GM18499 (cell line): ENCODE data around the gene LRRC37A2.
"Not testable (repeated sequence)": the region's sequence is repeated elsewhere in the genome, so short reads cannot be mapped to it uniquely, and the experiment has no call there.

ENCODE experiments used
- ATAC-seq: cut with Tn5 transposase; IDR thresholded peaks from one replicate; pipeline ENCODE4 v1.9.1; 2021; ENCODE audit warnings: moderate number of reproducible peaks; ENCODE audit not compliant: insufficient read depth, unreplicated experiment

The LRRC37A2 gene

DNA sequence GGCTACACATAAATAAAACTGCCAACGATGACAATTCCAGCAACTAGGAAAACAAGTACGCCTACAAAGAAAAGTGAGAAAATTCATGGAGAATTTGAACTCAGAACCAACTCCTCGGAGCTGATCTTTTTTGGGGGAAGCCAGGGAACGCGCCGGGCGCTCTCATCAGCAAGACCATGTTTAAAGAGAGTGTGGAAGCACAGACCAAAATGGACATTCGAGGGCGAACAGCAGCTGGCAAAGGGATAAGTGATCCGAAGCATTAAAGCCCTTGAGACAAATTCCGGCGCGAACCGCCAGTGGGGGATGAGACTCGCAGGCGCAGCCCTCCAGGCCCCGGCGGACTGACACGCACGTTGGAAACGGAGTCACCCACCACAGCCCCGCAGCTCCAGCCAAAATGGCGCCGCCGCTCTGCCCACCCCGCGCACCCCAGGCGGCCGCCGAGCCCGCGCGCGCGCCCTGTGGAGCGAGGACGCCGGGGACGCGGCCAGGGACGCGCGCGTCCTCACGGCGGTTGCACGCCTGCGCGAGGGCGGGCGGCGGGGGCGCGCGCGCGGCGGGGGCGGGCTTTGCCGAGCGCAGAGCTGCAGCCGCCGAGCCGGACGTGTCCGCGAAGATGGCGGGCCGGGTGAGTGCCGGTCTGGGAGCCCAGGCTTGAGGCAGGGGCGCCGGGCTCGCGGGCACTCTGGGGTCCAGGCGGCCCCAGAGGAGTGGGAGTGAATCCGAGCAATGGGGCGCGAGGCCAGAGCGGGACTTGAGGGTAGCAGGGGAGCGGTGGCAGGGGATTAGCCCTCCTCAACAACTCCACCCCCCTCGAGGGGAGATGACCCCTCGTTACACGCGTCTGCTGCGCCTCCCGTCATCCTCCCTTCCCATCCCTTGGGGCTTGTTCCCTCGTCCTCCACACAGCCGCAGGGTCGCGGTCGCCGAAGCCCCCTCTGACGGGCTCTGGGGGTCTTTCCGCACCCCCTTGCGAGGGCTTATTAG is 78.2 kb downstream of the LRRC37A2 start, which contains the start of gene NSF:
NSF (plus strand) TSS at position 513 of the 990 bp plus-strand sequence; CDS start at position 620, 107 bp downstream.
- not testable (repeated sequence) for ATAC-seq

DNA sequence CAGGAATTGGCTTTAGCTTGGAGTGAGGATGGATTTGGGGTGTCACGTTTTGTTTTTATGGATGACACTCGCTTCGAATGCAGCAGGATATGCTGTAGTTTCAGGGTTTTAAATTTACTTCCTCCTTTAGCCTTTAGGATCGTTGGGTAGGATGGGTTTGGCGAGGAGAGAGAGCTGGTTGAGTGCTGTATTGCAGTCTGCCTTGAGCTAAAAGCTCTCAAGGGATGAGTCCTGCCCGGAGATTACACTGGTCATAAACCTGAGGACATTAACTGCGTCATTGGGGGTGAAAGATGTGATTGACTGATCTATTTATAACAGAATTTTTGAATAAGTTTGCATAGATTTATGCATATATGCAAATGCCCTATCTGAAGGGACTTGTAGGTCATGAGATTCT is 79.1 kb downstream of the LRRC37A2 start:
- ATAC-seq, result not testable (repeated sequence)

DNA sequence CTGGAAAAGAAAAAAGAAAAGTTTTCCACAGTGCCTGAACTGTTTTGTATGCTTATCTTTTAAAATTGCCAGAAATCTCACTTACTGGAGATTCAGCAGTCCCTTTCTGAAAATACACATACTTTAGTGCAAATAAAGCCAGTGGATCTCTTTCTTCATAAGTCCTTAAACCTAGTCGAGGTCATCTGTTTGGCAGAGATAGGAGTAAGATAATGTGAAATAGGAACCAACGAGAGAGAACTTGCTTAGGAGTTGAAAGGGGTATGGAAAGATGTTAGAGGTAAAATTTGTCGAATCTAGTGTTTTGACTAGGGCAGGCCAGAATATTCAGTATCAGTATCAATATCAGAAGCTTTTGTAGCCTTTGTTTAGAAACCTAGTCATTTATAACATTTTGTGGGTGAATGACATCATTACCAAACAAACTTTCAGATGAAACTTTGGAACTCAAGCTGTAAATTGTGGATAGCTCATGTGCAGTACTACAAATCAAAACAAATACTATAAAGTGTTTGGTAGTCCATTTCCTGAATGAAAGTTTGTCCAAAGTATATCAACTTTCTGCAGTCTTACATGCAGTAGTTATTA is 86.2 kb downstream of the LRRC37A2 start:
- ATAC-seq, result not testable (repeated sequence)

DNA sequence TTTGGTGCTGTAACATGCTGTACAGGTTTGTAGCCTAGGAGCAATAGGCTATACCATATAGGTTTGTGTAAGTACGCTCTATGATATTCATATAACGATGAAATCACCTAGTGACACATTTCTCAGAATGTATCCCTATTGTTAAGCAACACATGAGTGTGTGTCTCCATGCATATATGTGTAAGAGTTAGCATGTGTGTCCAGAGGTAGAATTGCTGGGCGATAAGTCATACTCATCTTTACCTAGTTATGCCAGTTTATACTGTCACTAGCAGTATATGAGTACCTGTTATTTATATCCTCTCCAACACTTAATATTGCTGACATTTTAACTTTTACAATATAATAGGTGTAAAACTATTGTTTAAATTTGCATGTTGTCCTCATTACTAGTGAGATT is 88.5 kb downstream of the LRRC37A2 start:
- ATAC-seq, result not testable (repeated sequence)

DNA sequence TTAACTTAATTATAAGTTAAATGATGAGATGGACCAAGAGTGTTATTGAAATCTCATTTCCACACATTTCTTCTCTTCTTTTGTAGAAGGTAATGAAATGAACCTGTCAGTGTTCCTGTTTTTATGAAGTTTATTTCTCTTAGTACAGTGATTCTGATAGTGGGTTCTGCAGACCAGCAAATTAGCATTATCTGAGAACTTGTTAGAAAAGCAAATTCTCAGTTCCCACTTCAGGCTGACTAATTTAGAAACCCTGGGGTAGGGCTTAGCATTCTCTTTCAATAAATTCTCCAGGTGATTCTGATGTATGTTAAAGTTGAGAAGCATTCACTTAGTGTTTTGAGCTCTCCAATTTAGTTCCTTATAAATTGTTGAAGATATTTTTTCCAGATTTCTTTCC is 90.9 kb downstream of the LRRC37A2 start:
- ATAC-seq, result peak; percentile 73
